HepG2 (cell line): ENCODE measurements around the gene PLEKHN1. TPM values are rescaled to one million over a fixed set of nuclear protein-coding genes. Genes with fewer than 3 reads are reported as not detected.

Experiments used
- ATAC-seq: fragments of 200-7000 bp; cut with Tn5 transposase; 3 replicates; pipeline ENCODE4 v1.9.1; 2020; ENCODE audit warnings: mild to moderate bottlenecking, moderate library complexity
- BruUV-seq: library from RNA; stranded (reverse); fragments of 400-500 nt; replicated peaks from 2 replicates; lab custom pipeline; 2021; lab: Mats Ljungman, UMichigan
- CTCF ChIA-PET: fragments of 300-600 bp; formaldehyde crosslinking; extraction: SDS; loops from one replicate; lab custom pipeline; 2021; ENCODE audit warnings: low total read pairs, inconsistent platforms, low intra/inter-chr PET ratio; lab: Yijun Ruan, JAX
- POLR2A ChIA-PET: fragments of 350-600 bp; sonication (Branson Sonifier 250); formaldehyde crosslinking; loops from one replicate; lab custom pipeline; 2020; ENCODE audit warnings: antibody characterized with exemption, inconsistent platforms; lab: Yijun Ruan, JAX
- DNase-seq: peaks from one replicate; pipeline ENCODE4 v3.0.0-alpha.2; 2015; ENCODE audit warnings: low spot score
- FAIRE-seq: peaks from 3 replicates; lab custom pipeline; 2011; peaks lifted over from hg19 to GRCh38; lab: Jason Lieb, UNC
- H2AFZ ChIP-seq: one replicate; pipeline ENCODE4 v1.6.1; 2011; ENCODE audit warnings: low read length, inconsistent platforms
- H3K27ac ChIP-seq: fragments of 300-600 bp; 3 replicates; pipeline ENCODE4 v1.8.0; 2011; ENCODE audit warnings: mixed run types, mild to moderate bottlenecking, mixed read lengths, low read length, inconsistent platforms; ENCODE audit not compliant: insufficient read depth; ENCODE audit errors: extremely low read length
- H3K27me3 ChIP-seq, 2 experiments: fragments of 200-600 bp in 1 of 2; 2 replicates in 1 of 2; 3 replicates in 1 of 2; pipeline versions ENCODE4 v1.6.0 to v1.8.0; 2011; ENCODE audit warnings: low read length in 2 of 2, mild to moderate bottlenecking in 2 of 2, moderate library complexity in 2 of 2, inconsistent platforms in 1 of 2; ENCODE audit not compliant: insufficient read depth in 2 of 2, control insufficient read depth in 1 of 2
- H3K36me3 ChIP-seq, 2 experiments: fragments of 200-600 bp in 1 of 2; replicated peaks in 1 of 2; 2 replicates in 1 of 2; 3 replicates in 1 of 2; pipeline versions ENCODE4 v1.5.1 to v1.8.0; 2011; ENCODE audit warnings: low read length in 2 of 2, inconsistent platforms in 1 of 2; ENCODE audit not compliant: insufficient read depth in 2 of 2, control insufficient read depth in 1 of 2
- H3K4me1 ChIP-seq: 2 replicates; pipeline ENCODE4 v1.5.1; 2012; ENCODE audit warnings: low read length, inconsistent platforms; ENCODE audit not compliant: insufficient read depth
- H3K4me2 ChIP-seq: 2 replicates; pipeline ENCODE4 v1.6.0; 2011; ENCODE audit warnings: low read depth, low read length, inconsistent platforms
- H3K4me3 ChIP-seq, 3 experiments: fragments of 200-600 bp in 1 of 3; sonication (generic), shearing (Covaris generic) in 1 of 3; replicated peaks in 1 of 3; 2 replicates each; pipeline ENCODE4 v1.5.1; 2011 to 2016; ENCODE audit warnings: low read length in 3 of 3, inconsistent platforms in 2 of 3, low read depth in 2 of 3, mild to moderate bottlenecking in 2 of 3, control low read depth in 1 of 3, mixed read lengths in 1 of 3; ENCODE audit not compliant: insufficient read depth in 1 of 3
- H3K79me2 ChIP-seq: one replicate; pipeline ENCODE4 v1.6.1; 2011; ENCODE audit warnings: low read length, inconsistent platforms; ENCODE audit not compliant: insufficient read depth
- H3K9ac ChIP-seq: 2 replicates; pipeline ENCODE4 v1.6.0; 2011; ENCODE audit warnings: mild to moderate bottlenecking, low read depth, low read length, inconsistent platforms; ENCODE audit not compliant: insufficient read depth
- H3K9me3 ChIP-seq: 2 replicates; pipeline ENCODE4 v1.5.1; 2012; ENCODE audit warnings: mild to moderate bottlenecking, low read length
- H4K20me1 ChIP-seq: 2 replicates; pipeline ENCODE4 v1.6.0; 2011; ENCODE audit warnings: inconsistent platforms, mild to moderate bottlenecking, low read length, moderate library complexity; ENCODE audit not compliant: insufficient read depth
- NRL ChIP-seq: sonication (generic); formaldehyde crosslinking; IDR thresholded peaks from 2 replicates; pipeline ENCODE4 v1.5.0; 2020; ENCODE audit warnings: missing genetic modification reagents, mild to moderate bottlenecking, moderate library complexity, borderline replicate concordance
- WGBS: methylation state at CpG from one replicate; pipeline ENCODE4 v1.1.6; 2017; ENCODE audit warnings: low lambda C conversion rate; 5-methylcytosine and 5-hydroxymethylcytosine counted together
- in situ Hi-C: cut with HindIII; loops from 2 replicates; pipeline ENCODE4 v1.10.0; 2017; ENCODE audit warnings: low pct_unique_long_range_greater_than_20kb; ENCODE audit not compliant: extremely low pct_ligation_motif_present
- intact Hi-C: fragments of 100-400 bp; cut with micrococcal nuclease; formaldehyde crosslinking; loops from one replicate; pipeline ENCODE4 v1.10.0; 2022; ENCODE audit not compliant: unreplicated experiment
- polyA plus RNA-seq, 8 experiments: library from polyadenylated mRNA; depleted of rRNA in 3 of 8; stranded (reverse) in 7 of 8; unstranded in 1 of 8; fragments of >200 nt; fragmentation: Illumina TruSeq in 4 of 8; extraction: Trizol in 4 of 8; gene quantifications; 2 replicates each; pipeline versions ENCODE4 v1.2.1 to v1.2.3, GENCODE V29; 2011 to 2016; ENCODE audit warnings: low read depth in 4 of 8, missing spikeins in 1 of 8, mixed read lengths in 1 of 8; ENCODE audit not compliant: insufficient read depth in 1 of 8
- total RNA-seq, 5 experiments: library from RNA; depleted of rRNA; stranded (reverse); fragments of >200 nt; fragmentation: Illumina TruSeq; extraction: Trizol; gene quantifications; 2 replicates each; pipeline ENCODE4 v1.2.3, GENCODE V29; 2016; ENCODE audit warnings: low read depth in 1 of 5
- TF ChIP-seq, protein P1 (sequence below): sonication (generic); formaldehyde crosslinking; IDR thresholded peaks from 2 replicates; pipeline ENCODE4 v1.4.0; 2020; ENCODE audit warnings: missing genetic modification reagents, mild to moderate bottlenecking, borderline replicate concordance
- TF ChIP-seq, protein P2 (sequence below): sonication (generic); formaldehyde crosslinking; IDR thresholded peaks from 2 replicates; pipeline ENCODE4 v1.5.1; 2020; ENCODE audit warnings: mild to moderate bottlenecking, missing genetic modification reagents, moderate library complexity
- TF ChIP-seq, protein P3 (sequence below): sonication (generic); formaldehyde crosslinking; IDR thresholded peaks from 2 replicates; pipeline ENCODE4 v1.9.0; 2022; ENCODE audit warnings: missing genetic modification reagents, mild to moderate bottlenecking, borderline replicate concordance
- TF ChIP-seq, protein P4 (sequence below): sonication (generic); formaldehyde crosslinking; IDR thresholded peaks from 2 replicates; pipeline ENCODE4 v1.8.1; 2022; ENCODE audit warnings: low read depth, mild to moderate bottlenecking, missing genetic modification reagents
- TF ChIP-seq, protein P5 (sequence below): sonication (generic); formaldehyde crosslinking; IDR thresholded peaks from 2 replicates; pipeline ENCODE4 v1.4.0; 2020; ENCODE audit warnings: missing genetic modification reagents

The PLEKHN1 gene
- total and polyA plus RNA-seq, 2 of the 13 experiments (the other 11 are each of a cell fraction or from before 2014, with no cell fraction given) = 0.42 to 0.58 TPM

DNA sequence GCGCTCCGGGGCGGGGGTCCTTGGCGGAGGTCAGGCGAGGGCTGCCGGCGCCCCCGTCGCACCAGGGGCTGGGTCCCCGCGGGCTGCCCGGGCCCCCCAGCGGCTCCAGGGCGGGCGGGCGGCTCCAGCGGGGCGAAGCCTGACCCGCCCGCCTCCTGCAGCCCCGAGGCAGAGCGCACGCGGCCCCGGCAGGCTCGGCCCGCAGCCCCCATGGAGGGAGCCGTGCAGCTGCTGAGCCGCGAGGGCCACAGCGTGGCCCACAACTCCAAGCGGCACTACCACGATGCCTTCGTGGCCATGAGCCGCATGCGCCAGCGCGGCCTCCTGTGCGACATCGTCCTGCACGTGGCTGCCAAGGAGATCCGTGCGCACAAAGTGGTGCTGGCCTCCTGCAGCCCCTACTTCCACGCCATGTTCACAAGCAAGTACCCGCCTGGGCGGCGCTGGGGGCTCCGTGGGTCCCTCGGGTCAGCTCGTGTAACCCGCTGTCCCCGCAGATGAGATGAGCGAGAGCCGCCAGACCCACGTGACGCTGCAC is 5.1 kb upstream of the PLEKHN1 start:
- ChIA-PET CTCF (no interaction called here), POLR2A (no interaction called here)
- Histone ChIP-seq H3K79me2 (peaks cover 21% of the 10 kb centered on the region), H4K20me1 (peaks cover 13% of the 10 kb centered on the region), H3K4me3 (peak overlapping the region; percentile 83 to 100 (median 99); a peak in 5 of 6 replicates), H3K4me1 (peaks cover 25% of the 10 kb centered on the region), H3K27me3 (peaks cover 0 to 4% of the 10 kb centered on the region in 2 experiments; a peak in 1 of 5 replicates), H3K27ac (no peak overlapping the region), H3K36me3 (peaks cover 6 to 18% of the 10 kb centered on the region in 2 experiments), H3K4me2 (peak overlapping the region; percentile 88), H3K9me3 (no peaks in the 10 kb centered on the region), H2AFZ (no peak overlapping the region), H3K9ac (peak overlapping the region; percentile 67)
- ATAC-seq (no peak), DNase-seq (no peak), FAIRE-seq (no peak)
- no TSS peak for BruUV-seq
- in situ Hi-C loops (no loop called here), intact Hi-C loops (no loop called here)
- 93% methylated on average over 3 of the region's 56 CpGs for WGBS
- no peak for TF ChIP-seq NRL (CRISPR knock-in tag)
- TF ChIP-seq, protein P1, sequence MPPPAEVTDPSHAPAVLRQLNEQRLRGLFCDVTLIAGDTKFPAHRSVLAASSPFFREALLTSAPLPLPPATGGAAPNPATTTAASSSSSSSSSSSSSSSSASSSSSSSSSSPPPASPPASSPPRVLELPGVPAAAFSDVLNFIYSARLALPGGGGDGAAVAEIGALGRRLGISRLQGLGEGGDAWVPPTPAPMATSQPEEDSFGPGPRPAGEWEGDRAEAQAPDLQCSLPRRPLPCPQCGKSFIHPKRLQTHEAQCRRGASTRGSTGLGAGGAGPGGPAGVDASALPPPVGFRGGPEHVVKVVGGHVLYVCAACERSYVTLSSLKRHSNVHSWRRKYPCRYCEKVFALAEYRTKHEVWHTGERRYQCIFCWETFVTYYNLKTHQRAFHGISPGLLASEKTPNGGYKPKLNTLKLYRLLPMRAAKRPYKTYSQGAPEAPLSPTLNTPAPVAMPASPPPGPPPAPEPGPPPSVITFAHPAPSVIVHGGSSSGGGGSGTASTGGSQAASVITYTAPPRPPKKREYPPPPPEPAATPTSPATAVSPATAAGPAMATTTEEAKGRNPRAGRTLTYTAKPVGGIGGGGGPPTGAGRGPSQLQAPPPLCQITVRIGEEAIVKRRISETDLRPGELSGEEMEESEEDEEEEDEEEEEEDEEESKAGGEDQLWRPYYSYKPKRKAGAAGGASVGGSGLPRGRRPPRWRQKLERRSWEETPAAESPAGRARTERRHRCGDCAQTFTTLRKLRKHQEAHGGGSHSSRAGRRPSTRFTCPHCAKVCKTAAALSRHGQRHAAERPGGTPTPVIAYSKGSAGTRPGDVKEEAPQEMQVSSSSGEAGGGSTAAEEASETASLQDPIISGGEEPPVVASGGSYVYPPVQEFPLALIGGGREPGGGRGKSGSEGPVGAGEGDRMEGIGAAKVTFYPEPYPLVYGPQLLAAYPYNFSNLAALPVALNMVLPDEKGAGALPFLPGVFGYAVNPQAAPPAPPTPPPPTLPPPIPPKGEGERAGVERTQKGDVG = peak; percentile 56; the same call in 1 of the 2 replicates
- TF ChIP-seq, protein P2, sequence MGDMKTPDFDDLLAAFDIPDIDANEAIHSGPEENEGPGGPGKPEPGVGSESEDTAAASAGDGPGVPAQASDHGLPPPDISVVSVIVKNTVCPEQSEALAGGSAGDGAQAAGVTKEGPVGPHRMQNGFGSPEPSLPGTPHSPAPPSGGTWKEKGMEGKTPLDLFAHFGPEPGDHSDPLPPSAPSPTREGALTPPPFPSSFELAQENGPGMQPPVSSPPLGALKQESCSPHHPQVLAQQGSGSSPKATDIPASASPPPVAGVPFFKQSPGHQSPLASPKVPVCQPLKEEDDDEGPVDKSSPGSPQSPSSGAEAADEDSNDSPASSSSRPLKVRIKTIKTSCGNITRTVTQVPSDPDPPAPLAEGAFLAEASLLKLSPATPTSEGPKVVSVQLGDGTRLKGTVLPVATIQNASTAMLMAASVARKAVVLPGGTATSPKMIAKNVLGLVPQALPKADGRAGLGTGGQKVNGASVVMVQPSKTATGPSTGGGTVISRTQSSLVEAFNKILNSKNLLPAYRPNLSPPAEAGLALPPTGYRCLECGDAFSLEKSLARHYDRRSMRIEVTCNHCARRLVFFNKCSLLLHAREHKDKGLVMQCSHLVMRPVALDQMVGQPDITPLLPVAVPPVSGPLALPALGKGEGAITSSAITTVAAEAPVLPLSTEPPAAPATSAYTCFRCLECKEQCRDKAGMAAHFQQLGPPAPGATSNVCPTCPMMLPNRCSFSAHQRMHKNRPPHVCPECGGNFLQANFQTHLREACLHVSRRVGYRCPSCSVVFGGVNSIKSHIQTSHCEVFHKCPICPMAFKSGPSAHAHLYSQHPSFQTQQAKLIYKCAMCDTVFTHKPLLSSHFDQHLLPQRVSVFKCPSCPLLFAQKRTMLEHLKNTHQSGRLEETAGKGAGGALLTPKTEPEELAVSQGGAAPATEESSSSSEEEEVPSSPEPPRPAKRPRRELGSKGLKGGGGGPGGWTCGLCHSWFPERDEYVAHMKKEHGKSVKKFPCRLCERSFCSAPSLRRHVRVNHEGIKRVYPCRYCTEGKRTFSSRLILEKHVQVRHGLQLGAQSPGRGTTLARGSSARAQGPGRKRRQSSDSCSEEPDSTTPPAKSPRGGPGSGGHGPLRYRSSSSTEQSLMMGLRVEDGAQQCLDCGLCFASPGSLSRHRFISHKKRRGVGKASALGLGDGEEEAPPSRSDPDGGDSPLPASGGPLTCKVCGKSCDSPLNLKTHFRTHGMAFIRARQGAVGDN = peak; percentile 73
- TF ChIP-seq, protein P3, sequence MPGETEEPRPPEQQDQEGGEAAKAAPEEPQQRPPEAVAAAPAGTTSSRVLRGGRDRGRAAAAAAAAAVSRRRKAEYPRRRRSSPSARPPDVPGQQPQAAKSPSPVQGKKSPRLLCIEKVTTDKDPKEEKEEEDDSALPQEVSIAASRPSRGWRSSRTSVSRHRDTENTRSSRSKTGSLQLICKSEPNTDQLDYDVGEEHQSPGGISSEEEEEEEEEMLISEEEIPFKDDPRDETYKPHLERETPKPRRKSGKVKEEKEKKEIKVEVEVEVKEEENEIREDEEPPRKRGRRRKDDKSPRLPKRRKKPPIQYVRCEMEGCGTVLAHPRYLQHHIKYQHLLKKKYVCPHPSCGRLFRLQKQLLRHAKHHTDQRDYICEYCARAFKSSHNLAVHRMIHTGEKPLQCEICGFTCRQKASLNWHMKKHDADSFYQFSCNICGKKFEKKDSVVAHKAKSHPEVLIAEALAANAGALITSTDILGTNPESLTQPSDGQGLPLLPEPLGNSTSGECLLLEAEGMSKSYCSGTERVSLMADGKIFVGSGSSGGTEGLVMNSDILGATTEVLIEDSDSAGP (CRISPR knock-in tag) = 0 out of 2 replicates have a peak, but pooled peaks have one; percentile 31
- TF ChIP-seq, protein P4, sequence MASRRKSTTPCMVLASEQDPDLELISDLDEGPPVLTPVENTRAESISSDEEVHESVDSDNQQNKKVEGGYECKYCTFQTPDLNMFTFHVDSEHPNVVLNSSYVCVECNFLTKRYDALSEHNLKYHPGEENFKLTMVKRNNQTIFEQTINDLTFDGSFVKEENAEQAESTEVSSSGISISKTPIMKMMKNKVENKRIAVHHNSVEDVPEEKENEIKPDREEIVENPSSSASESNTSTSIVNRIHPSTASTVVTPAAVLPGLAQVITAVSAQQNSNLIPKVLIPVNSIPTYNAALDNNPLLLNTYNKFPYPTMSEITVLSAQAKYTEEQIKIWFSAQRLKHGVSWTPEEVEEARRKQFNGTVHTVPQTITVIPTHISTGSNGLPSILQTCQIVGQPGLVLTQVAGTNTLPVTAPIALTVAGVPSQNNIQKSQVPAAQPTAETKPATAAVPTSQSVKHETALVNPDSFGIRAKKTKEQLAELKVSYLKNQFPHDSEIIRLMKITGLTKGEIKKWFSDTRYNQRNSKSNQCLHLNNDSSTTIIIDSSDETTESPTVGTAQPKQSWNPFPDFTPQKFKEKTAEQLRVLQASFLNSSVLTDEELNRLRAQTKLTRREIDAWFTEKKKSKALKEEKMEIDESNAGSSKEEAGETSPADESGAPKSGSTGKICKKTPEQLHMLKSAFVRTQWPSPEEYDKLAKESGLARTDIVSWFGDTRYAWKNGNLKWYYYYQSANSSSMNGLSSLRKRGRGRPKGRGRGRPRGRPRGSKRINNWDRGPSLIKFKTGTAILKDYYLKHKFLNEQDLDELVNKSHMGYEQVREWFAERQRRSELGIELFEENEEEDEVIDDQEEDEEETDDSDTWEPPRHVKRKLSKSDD (CRISPR knock-in tag) = peak; percentile 54; the same call in 1 of the 2 replicates
- TF ChIP-seq, protein P5, sequence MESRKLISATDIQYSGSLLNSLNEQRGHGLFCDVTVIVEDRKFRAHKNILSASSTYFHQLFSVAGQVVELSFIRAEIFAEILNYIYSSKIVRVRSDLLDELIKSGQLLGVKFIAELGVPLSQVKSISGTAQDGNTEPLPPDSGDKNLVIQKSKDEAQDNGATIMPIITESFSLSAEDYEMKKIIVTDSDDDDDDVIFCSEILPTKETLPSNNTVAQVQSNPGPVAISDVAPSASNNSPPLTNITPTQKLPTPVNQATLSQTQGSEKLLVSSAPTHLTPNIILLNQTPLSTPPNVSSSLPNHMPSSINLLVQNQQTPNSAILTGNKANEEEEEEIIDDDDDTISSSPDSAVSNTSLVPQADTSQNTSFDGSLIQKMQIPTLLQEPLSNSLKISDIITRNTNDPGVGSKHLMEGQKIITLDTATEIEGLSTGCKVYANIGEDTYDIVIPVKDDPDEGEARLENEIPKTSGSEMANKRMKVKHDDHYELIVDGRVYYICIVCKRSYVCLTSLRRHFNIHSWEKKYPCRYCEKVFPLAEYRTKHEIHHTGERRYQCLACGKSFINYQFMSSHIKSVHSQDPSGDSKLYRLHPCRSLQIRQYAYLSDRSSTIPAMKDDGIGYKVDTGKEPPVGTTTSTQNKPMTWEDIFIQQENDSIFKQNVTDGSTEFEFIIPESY = peak; percentile 86
